Left ventricle myocardium inferior (tissue), 1 donor: Measurements from ENCODE around the gene SNX30. TPM values are rescaled to one million over a fixed set of nuclear protein-coding genes. Genes with fewer than 3 reads are reported as not detected.

Experiments used
- DNase-seq: peaks from one replicate; pipeline ENCODE4 v3.0.0-alpha.2; 2020
- H3K27ac ChIP-seq: fragments of 200-600 bp; replicated peaks from 2 replicates; pipeline ENCODE4 v1.8.0; 2021
- H3K27me3 ChIP-seq: fragments of 200-600 bp; 2 replicates; pipeline ENCODE4 v1.8.0; 2021; ENCODE audit warnings: low read depth
- H3K36me3 ChIP-seq: fragments of 200-600 bp; 2 replicates; pipeline ENCODE4 v1.8.0; 2021
- H3K4me1 ChIP-seq: fragments of 200-600 bp; 2 replicates; pipeline ENCODE4 v1.8.0; 2021
- H3K4me3 ChIP-seq: fragments of 200-600 bp; 2 replicates; pipeline ENCODE4 v1.8.0; 2021; ENCODE audit warnings: mild to moderate bottlenecking, moderate library complexity
- H3K9me3 ChIP-seq: fragments of 200-600 bp; replicated peaks from 2 replicates; pipeline ENCODE4 v1.8.0; 2021
- intact Hi-C: fragments of 100-400 bp; cut with micrococcal nuclease; formaldehyde crosslinking; loops from one replicate; pipeline ENCODE4 v1.11.0; 2022
- total RNA-seq: library from RNA; stranded (reverse); fragmentation: NEBNext Ultra II Directional; extraction: Animal tissue kit (Norgen Biotek cat#: 25700); gene quantifications from one replicate; pipeline ENCODE4 v1.2.1, GENCODE V29; 2021
- TF ChIP-seq, protein P1 (sequence below): fragments of 200-600 bp; IDR thresholded peaks from 2 replicates; pipeline ENCODE4 v1.8.0; 2021; ENCODE audit warnings: antibody characterized with exemption, mild to moderate bottlenecking, borderline replicate concordance
- donor health status: DM: no; HTN: yes; CAD: no; lungs with severe emphysema.

Gene SNX30
- total RNA-seq, 1 donor from 2014 or later, result 3.2 TPM

DNA sequence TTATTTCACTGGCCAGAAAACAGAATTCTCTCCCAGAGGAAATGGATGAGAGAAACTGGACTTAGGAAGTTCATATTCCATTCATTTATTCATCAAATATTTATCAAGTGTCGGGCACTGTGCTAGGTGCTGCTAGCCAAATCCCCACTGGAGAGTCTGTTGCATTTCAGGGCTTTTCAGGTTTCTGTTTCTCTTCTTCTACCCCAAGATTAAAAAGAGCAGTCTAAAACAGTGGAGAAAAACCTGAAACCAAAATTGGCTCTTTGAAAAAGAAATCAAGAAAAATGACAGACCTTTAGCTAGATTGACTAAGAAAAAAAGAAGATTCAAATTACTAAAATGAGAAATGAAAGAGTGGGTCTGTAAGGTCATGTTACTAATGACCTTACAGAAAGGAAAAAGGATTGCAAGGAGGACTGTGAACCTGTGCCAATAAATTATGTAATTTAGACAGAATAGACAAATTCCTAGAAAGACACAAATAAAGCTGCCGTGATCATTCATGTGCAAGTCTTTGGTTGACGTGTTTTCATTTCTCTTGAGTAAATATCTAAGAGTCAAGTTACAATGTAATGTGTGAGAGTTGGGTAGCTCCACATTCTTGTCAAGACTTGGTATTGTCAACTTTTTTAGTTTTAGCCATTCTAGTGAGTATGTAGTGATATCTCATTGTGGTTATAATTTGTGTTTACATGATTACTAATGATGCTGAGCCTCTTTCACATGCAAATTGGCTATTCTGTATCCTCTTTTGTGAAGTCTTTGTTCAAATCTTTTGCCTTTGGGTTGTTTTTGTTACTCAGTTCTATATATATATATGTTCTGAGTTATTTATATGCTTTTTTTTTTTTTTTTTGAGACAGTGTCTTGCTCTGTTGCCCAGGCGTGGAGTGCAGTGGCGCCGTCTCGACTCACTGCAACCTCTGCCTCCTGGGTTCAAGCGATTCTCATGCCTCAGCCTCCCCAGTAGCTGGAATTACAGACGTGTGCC lies 23.7 kb downstream of the SNX30 start:
- Histone ChIP-seq H3K36me3 (no peaks in the 10 kb centered on the region), H3K4me1 (peaks cover 9% of the 10 kb centered on the region), H3K9me3 (no peaks in the 10 kb centered on the region), H3K27me3 (no peaks in the 10 kb centered on the region), H3K4me3 (no peak overlapping the region), H3K27ac (no peak overlapping the region)
- no peak for DNase-seq
- TF ChIP-seq, protein P1, sequence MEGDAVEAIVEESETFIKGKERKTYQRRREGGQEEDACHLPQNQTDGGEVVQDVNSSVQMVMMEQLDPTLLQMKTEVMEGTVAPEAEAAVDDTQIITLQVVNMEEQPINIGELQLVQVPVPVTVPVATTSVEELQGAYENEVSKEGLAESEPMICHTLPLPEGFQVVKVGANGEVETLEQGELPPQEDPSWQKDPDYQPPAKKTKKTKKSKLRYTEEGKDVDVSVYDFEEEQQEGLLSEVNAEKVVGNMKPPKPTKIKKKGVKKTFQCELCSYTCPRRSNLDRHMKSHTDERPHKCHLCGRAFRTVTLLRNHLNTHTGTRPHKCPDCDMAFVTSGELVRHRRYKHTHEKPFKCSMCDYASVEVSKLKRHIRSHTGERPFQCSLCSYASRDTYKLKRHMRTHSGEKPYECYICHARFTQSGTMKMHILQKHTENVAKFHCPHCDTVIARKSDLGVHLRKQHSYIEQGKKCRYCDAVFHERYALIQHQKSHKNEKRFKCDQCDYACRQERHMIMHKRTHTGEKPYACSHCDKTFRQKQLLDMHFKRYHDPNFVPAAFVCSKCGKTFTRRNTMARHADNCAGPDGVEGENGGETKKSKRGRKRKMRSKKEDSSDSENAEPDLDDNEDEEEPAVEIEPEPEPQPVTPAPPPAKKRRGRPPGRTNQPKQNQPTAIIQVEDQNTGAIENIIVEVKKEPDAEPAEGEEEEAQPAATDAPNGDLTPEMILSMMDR, result no peak
- intact Hi-C loops, result no loop called here

DNA sequence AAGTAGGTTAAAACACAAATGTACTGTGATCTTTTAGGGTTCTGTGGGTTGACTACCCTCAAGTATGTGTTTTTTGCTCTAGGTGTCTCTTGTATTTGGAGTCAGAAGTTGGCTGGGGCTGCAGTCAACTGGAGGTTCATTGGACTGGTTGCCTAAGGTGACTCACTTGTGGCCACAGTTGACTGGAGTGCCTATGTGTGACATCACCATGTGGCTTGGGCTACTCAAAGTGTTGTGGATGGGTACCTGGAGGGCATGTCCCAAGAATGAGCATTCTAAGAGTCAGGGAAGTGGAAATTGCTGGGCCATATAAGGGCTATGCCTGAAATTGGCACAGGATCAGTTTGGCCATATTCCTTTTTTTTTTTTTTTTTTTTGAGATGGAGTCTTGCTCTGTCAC lies 27.4 kb downstream of the SNX30 start:
- TF ChIP-seq, protein P1, result no peak

DNA sequence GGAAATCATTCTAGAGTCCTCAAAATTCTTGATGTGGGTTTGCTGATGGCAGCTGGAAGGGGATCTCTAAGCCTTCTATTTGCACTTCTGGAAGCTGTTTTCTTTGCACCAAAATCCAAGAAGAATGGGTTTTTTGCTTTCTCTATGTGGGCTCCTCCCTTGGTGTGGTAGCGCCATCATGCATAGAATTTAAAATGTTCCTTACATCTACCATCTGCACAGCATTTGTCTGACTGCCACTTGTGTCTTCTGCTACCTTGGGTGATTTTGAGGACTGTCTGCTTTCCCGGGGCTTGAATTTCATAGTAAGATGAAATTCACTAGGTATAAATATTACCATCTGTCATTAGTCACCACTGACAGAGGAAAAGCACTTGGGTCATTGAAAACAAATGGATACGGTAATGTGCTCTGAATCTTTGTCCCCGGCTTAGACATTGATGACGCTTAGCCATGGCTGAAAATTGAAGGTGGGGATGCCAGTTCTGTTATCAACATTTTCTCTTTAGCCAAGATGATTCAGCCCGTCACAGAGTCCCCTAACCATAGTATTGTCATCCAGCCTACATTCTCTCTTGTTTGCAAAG lies 30.0 kb downstream of the SNX30 start:
- H3K9me3 ChIP-seq, result no peaks in the 10 kb centered on the region
- no peaks in the 10 kb centered on the region for H3K36me3 ChIP-seq
- H3K27me3 ChIP-seq, result no peaks in the 10 kb centered on the region
- peaks cover 20% of the 10 kb centered on the region for H3K4me1 ChIP-seq
- no peak overlapping the region for H3K27ac ChIP-seq
- H3K4me3 ChIP-seq, result no peak overlapping the region
- DNase-seq, result no peak
- TF ChIP-seq, protein P1, result no peak
- intact Hi-C loops, result no loop called here

More for the DNA sequence above, 27.4 kb downstream of the SNX30 start:
- H3K27ac ChIP-seq, result no peak overlapping the region
- H3K36me3 ChIP-seq, result no peaks in the 10 kb centered on the region
- H3K4me1 ChIP-seq, result peaks cover 9% of the 10 kb centered on the region
- intact Hi-C loops, result no loop called here
- no peak for DNase-seq
- no peak overlapping the region for H3K4me3 ChIP-seq
- no peaks in the 10 kb centered on the region for H3K9me3 ChIP-seq
- no peaks in the 10 kb centered on the region for H3K27me3 ChIP-seq

- no peaks in the 10 kb centered on the region for H3K9me3 ChIP-seq
- no peaks in the 10 kb centered on the region for H3K36me3 ChIP-seq
- no peak overlapping the region for H3K4me3 ChIP-seq
- peaks cover 20% of the 10 kb centered on the region for H3K4me1 ChIP-seq
- intact Hi-C loops, result no loop called here
- no peak for DNase-seq
- no peak overlapping the region for H3K27ac ChIP-seq
- TF ChIP-seq, protein P1, result no peak
- no peaks in the 10 kb centered on the region for H3K27me3 ChIP-seq
Observed at GRCh38 chr9:112782218-112782617, 31.7 kb downstream of the SNX30 start.

- H3K27me3 ChIP-seq, result no peaks in the 10 kb centered on the region
- H3K4me1 ChIP-seq, result peaks cover 20% of the 10 kb centered on the region
- no peak overlapping the region for H3K27ac ChIP-seq
- no peaks in the 10 kb centered on the region for H3K9me3 ChIP-seq
- TF ChIP-seq, protein P1, result no peak
- no peak for DNase-seq
- no peaks in the 10 kb centered on the region for H3K36me3 ChIP-seq
- intact Hi-C loops, result no loop called here
- no peak overlapping the region for H3K4me3 ChIP-seq
Observed at GRCh38 chr9:112783551-112783954, 33.0 kb downstream of the SNX30 start.
